Esophagus squamous epithelium (tissue), 5 donors: Measurements from ENCODE around the gene NFIB. TPM values are rescaled to one million over a fixed set of nuclear protein-coding genes. Genes with fewer than 3 reads are reported as not detected.

Experiments used
- DNase-seq: peaks from one replicate; lab custom pipeline; 2025; lab: John Stamatoyannopoulos, UW
- H3K27ac ChIP-seq, 4 donors: fragments of 200-600 bp; sonication (generic); one replicate each; pipeline ENCODE4 v1.5.1; 2016 to 2019; ENCODE audit warnings: mild to moderate bottlenecking in 1 of 4
- H3K27me3 ChIP-seq, 4 donors: fragments of 200-600 bp; sonication (generic); 1 replicate in 3 of 4; 2 replicates in 1 of 4; pipeline versions ENCODE4 v1.5.1 to v1.6.0; 2017 to 2021; ENCODE audit warnings: antibody characterized with exemption in 1 of 4
- H3K36me3 ChIP-seq, 3 donors: fragments of 200-600 bp; sonication (generic); one replicate each; pipeline ENCODE4 v1.5.1; 2016 to 2019
- H3K4me1 ChIP-seq, 3 donors: fragments of 200-600 bp; sonication (generic); one replicate each; pipeline ENCODE4 v1.5.1; 2017 to 2019
- H3K4me3 ChIP-seq, 4 donors: fragments of 200-600 bp; sonication (generic); 1 replicate in 3 of 4; 2 replicates in 1 of 4; pipeline ENCODE4 v1.5.1; 2016 to 2019; ENCODE audit warnings: mild to moderate bottlenecking in 2 of 4, moderate library complexity in 1 of 4
- H3K9me3 ChIP-seq, 3 donors: fragments of 200-600 bp; sonication (generic); one replicate each; pipeline ENCODE4 v1.5.1; 2016 to 2019
- CTCF ChIP-seq, 6 experiments: fragments of 450-650 bp in 4 of 6; fragments of 200-600 bp in 2 of 6; sonication (generic) in 2 of 6; IDR thresholded peaks; one replicate each; pipeline ENCODE4 v1.5.1; 2016 to 2019; ENCODE audit warnings: antibody characterized with exemption in 6 of 6, mild to moderate bottlenecking in 4 of 6, moderate library complexity in 4 of 6
- POLR2A ChIP-seq, 4 donors: fragments of 450-650 bp; IDR thresholded peaks; one replicate each; pipeline ENCODE4 v1.6.1; 2017; ENCODE audit warnings: antibody characterized with exemption in 4 of 4, mild to moderate bottlenecking in 4 of 4, moderate library complexity in 3 of 4
- WGBS, 2 donors: methylation state at CpG; one replicate each; pipeline ENCODE4 v1.1.5; 2018; 5-methylcytosine and 5-hydroxymethylcytosine counted together
- intact Hi-C: fragments of 100-400 bp; cut with DNase I; formaldehyde crosslinking; loops from one replicate; pipeline ENCODE4 v1.15.0; 2022
- total RNA-seq, 4 donors: library from RNA; depleted of rRNA; stranded (reverse); fragments of >200 nt; gene quantifications; one replicate each; pipeline ENCODE4 v1.1.0, GENCODE V29; 2016
- donor health status: DM: yes; HTN: yes; CAD: no.

The NFIB gene
- total RNA-seq, 4 donors from 2014 or later: 16.8 to 38.1 (median 23.0) TPM

GRCh38 chr9:14075218-14075617, 238.7 kb downstream of the NFIB start:
- Histone ChIP-seq H3K27ac (no peak overlapping the region), H3K9me3 (no peaks in the 10 kb centered on the region), H3K4me3 (no peak overlapping the region), H3K36me3 (no peaks in the 10 kb centered on the region), H3K4me1 (no peaks in the 10 kb centered on the region), H3K27me3 (no peaks in the 10 kb centered on the region)
- 48 to 62% methylated on average over 3 to 4 of the region's 4 CpGs for WGBS, 2 donors
- intact Hi-C loops: no loop called here
- TF ChIP-seq CTCF (IDR thresholded peaks at IDR 0.05) (no peak), POLR2A (IDR thresholded peaks at IDR 0.05) (no peak)
- DNase-seq: no peak

GRCh38 chr9:14072850-14073249, 241.1 kb downstream of the NFIB start:
- Histone ChIP-seq H3K9me3 (no peaks in the 10 kb centered on the region), H3K27ac (no peak overlapping the region), H3K4me3 (no peak overlapping the region), H3K27me3 (no peaks in the 10 kb centered on the region), H3K4me1 (no peaks in the 10 kb centered on the region), H3K36me3 (no peaks in the 10 kb centered on the region)
- 85 to 89% methylated on average over 4 of the region's 5 CpGs for WGBS, 2 donors
- intact Hi-C loops: no loop called here
- no peak for DNase-seq
- no peak for TF ChIP-seq POLR2A (IDR thresholded peaks at IDR 0.05)
- TF ChIP-seq CTCF (IDR thresholded peaks at IDR 0.05): no peak

- intact Hi-C loops: no loop called here
- Histone ChIP-seq H3K9me3 (no peaks in the 10 kb centered on the region), H3K27ac (no peak overlapping the region), H3K36me3 (no peaks in the 10 kb centered on the region), H3K4me1 (no peaks in the 10 kb centered on the region), H3K4me3 (no peak overlapping the region), H3K27me3 (no peaks in the 10 kb centered on the region)
- whole genome bisulfite sequencing, 2 donors: 74 to 81% methylated on average over 3 to 5 of the region's 5 CpGs
- no peak for DNase-seq
- no peak for TF ChIP-seq CTCF (IDR thresholded peaks at IDR 0.05)
- no peak for TF ChIP-seq POLR2A (IDR thresholded peaks at IDR 0.05)
These were observed 242.5 kb downstream of the NFIB start for GRCh38 chr9:14071484-14071883.

GRCh38 chr9:14068690-14069089, 245.3 kb downstream of the NFIB start:
- no peak for DNase-seq
- Histone ChIP-seq H3K27me3 (no peaks in the 10 kb centered on the region), H3K9me3 (no peaks in the 10 kb centered on the region), H3K4me1 (no peaks in the 10 kb centered on the region), H3K36me3 (no peaks in the 10 kb centered on the region), H3K4me3 (no peak overlapping the region), H3K27ac (no peak overlapping the region)
- intact Hi-C loops: no loop called here
- no peak for TF ChIP-seq POLR2A (IDR thresholded peaks at IDR 0.05)
- no peak for TF ChIP-seq CTCF (IDR thresholded peaks at IDR 0.05)
- WGBS, 2 donors: 88 to 95% methylated on average over 4 of the region's 4 CpGs

- intact Hi-C loops: no loop called here
- H3K9me3 ChIP-seq: no peaks in the 10 kb centered on the region
- H3K27ac ChIP-seq: no peak overlapping the region
- WGBS, 2 donors: 30 to 45% methylated on average over 4 of the region's 4 CpGs
- DNase-seq: no peak
- H3K36me3 ChIP-seq: no peaks in the 10 kb centered on the region
- H3K4me3 ChIP-seq: no peak overlapping the region
- TF ChIP-seq POLR2A (IDR thresholded peaks at IDR 0.05) (no peak), CTCF (IDR thresholded peaks at IDR 0.05) (no peak)
- no peaks in the 10 kb centered on the region for H3K27me3 ChIP-seq
- peaks cover 0 to 12% (median 0%) of the 10 kb centered on the region in 3 donors for H3K4me1 ChIP-seq
These were observed 247.1 kb downstream of the NFIB start for GRCh38 chr9:14066831-14067230.
